ENCODE measurements around the gene ATP6V0C. TPM values are rescaled to one million over a fixed set of nuclear protein-coding genes. Genes with fewer than 3 reads are reported as not detected.

The ATP6V0C gene
- total and polyA plus RNA-seq, 7 donors, result 116 to 241 (median 177) TPM

DNA sequence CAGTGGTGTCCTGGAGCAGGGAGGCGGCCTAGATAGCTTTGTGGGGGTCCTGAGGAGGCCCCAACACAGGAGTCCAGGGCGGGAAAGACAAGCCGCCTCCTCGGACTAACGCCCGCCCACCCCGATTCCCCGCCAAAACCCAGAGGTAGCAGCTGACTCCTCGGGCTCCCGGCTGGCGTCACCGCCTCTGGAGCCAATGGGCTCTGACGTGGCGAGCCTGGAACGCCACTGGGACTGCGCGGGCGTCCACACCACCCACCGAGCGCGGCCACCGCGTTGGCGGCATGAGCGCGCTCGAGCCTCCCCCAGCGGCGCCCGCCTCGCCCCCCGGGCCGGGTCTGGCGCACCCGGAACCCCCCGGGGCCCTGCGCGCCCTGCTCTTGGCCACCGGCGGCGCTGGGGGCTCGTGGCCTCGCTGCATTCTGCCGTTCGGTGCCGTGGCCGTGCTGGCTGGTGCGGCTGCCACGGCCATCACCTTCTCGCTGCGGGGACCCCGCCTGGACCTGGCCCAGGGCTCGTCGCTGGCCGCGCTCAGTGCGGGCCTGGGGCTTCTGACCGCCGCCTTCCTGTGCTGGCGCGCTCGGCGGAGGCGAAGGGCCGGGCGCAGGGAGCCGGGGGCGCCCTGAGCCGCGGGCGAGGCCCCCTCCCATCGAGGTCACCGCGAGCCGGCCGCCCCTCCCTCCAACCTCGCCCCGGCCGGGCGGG lies 46.1 kb upstream of the ATP6V0C start:
- peak; percentile 71 to 85 (median 80) for ATAC-seq
- TF ChIP-seq, protein P1, sequence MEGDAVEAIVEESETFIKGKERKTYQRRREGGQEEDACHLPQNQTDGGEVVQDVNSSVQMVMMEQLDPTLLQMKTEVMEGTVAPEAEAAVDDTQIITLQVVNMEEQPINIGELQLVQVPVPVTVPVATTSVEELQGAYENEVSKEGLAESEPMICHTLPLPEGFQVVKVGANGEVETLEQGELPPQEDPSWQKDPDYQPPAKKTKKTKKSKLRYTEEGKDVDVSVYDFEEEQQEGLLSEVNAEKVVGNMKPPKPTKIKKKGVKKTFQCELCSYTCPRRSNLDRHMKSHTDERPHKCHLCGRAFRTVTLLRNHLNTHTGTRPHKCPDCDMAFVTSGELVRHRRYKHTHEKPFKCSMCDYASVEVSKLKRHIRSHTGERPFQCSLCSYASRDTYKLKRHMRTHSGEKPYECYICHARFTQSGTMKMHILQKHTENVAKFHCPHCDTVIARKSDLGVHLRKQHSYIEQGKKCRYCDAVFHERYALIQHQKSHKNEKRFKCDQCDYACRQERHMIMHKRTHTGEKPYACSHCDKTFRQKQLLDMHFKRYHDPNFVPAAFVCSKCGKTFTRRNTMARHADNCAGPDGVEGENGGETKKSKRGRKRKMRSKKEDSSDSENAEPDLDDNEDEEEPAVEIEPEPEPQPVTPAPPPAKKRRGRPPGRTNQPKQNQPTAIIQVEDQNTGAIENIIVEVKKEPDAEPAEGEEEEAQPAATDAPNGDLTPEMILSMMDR (IDR thresholded peaks at IDR 0.05), result peak; percentile 9
- DNase-seq, result peak; percentile 86 to 89
- no peak overlapping the region for H3K27ac ChIP-seq
- no peaks in the 10 kb centered on the region for H3K36me3 ChIP-seq (ENCODE audit: insufficient read depth in 1 of 2, low read depth in 1 of 2)
- no peaks in the 10 kb centered on the region for H3K9me3 ChIP-seq
- H3K4me1 ChIP-seq, result peaks cover 26% of the 10 kb centered on the region
- H3K27me3 ChIP-seq (ENCODE audit: insufficient read depth in 3 of 3, low read length in 2 of 3), result peaks cover 0 to 41% (median 3%) of the 10 kb centered on the region in 3 donors
- peak overlapping the region; percentile 75 for H3K4me3 ChIP-seq
- intact Hi-C loops (cut with DNase I), result no loop called here
- 0 to 2% (median 1%) methylated on average over 46 to 80 of the region's 80 CpGs for WGBS, 3 donors

DNA sequence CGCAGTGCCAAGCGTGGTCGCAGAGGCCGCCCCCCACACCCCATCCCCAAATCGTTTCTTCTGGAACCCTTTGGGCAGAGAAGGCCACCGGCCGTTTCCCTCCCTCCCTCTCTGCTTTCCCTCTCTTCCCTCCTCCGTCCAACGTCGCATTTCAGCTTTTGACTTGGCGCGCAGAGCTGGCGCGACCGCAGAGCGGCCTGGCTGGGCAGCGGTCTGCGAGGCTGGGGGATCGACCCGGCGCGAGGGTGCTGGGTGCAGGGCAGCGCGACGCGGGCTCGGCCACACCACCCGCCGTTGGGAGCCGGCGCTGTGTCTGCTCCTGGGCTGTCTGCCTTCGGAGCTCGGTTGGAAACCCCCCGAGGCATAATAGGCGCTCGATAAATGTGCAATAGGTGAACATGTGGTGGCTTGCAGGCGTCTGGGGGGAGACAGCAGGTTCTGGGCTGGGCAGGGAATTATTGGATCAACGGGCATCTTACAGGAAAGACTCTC lies 45.5 kb upstream of the ATP6V0C start:
- DNase-seq (no peak), ATAC-seq (peak in 3 of 4 donors; percentile 12 to 26 (median 25))
- Histone ChIP-seq H3K4me3 (peak overlapping the region; percentile 75), H3K27me3 (ENCODE audit: insufficient read depth in 3 of 3, low read length in 2 of 3) (peaks cover 0 to 42% (median 3%) of the 10 kb centered on the region in 3 donors), H3K27ac (no peak overlapping the region), H3K9me3 (no peaks in the 10 kb centered on the region), H3K4me1 (peaks cover 26% of the 10 kb centered on the region), H3K36me3 (ENCODE audit: insufficient read depth in 1 of 2, low read depth in 1 of 2) (no peaks in the 10 kb centered on the region)
- intact Hi-C loops (cut with DNase I), result no loop called here
- 2 to 4% (median 3%) methylated on average over 33 to 38 of the region's 38 CpGs for WGBS, 3 donors
- TF ChIP-seq, protein P1 (IDR thresholded peaks at IDR 0.05), result no peak

DNA sequence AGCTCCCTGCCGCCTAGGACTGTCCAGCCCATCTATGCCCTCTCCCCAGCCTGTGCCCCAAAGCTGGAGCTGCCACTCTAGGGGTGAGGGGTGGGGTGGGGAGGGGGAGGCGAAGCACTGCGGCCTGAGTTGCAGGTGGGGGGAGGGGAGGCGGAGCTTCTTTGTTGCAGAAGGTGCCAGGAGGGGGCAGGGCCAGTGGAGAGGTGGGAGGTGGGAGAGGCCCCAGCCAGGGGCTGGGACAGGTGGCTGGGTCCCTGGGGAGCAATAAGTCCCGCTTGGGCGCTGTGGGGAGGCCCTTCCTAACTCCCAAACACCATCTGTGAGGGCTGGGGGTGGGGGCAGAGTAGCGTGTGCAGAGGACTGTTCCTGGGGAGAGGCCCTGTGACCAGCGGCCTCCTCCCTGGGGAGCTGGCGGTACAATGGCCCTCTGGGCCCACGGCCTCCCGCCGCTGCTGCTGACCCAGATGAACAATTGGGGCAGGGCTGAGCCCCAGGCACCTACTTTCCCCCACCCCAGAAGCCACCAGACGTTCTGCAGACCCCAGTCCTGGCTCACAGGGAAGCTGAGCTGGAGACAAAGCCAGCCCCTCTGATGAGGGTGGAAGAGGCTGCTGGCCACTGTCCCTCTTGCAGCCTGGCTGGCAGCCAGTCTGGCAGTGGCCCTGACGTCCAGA lies 44.9 kb upstream of the ATP6V0C start:
- no peaks in the 10 kb centered on the region for H3K36me3 ChIP-seq (ENCODE audit: insufficient read depth in 1 of 2, low read depth in 1 of 2)
- H3K27ac ChIP-seq, result no peak overlapping the region
- peak overlapping the region; percentile 75 for H3K4me3 ChIP-seq
- 5 to 12% (median 11%) methylated on average over 13 to 14 of the region's 14 CpGs for WGBS, 3 donors
- peaks cover 30% of the 10 kb centered on the region for H3K4me1 ChIP-seq
- DNase-seq (no peak), ATAC-seq (peak in 3 of 4 donors; percentile 14 to 21 (median 19))
- peaks cover 0 to 42% (median 3%) of the 10 kb centered on the region in 3 donors for H3K27me3 ChIP-seq (ENCODE audit: insufficient read depth in 3 of 3, low read length in 2 of 3)
- no peaks in the 10 kb centered on the region for H3K9me3 ChIP-seq
- intact Hi-C loops (cut with DNase I), result no loop called here
- TF ChIP-seq, protein P1 (IDR thresholded peaks at IDR 0.05), result no peak

DNA sequence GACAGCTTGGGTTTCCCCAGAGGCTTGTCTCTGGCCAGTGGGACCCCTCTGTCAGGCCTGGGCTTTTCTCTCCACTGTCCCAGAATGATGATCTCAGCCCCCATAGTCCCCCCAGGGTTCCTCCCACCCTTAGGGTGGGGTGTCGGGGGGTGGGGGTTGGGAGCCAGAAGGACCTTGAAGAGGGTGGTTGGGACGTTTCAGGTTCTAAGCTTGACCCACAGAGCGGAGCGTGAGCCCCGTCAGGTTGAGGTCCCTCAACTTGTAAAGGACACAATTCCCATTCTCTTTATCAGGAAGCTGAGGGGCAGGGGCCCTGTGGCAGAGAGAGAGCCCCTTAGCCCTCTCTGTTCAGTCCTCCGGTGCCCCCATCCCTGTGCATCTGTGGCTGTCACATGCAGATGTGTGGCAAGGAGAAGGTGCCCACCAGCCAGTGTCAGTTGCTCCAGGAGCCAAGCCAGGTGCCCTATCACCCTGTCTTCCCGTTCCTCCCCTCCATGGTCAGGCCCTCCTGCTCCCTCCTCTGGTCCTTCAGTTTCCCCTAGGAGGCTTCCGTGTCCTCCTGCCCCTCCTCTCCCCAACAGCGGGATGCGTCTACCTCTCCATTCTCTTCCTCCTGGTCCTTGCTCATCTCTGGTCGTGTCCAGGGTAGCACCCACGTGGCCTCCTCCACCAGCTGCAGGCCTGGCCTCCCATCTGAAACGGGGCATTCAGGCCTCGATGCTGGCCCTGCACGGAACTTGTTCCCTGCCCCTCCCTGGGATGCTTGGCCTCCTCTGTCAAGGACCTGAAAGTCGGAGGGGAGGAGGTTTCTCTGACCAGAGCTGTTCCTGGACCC lies 44.1 kb upstream of the ATP6V0C start:
- intact Hi-C loops (cut with DNase I), result no loop called here

More for the DNA sequence above, 44.1 kb upstream of the ATP6V0C start:
- H3K27me3 ChIP-seq (ENCODE audit: insufficient read depth in 3 of 3, low read length in 2 of 3), result peaks cover 0 to 42% (median 3%) of the 10 kb centered on the region in 3 donors
- WGBS, 3 donors, result 39 to 59% (median 40%) methylated on average over 16 of the region's 16 CpGs
- H3K36me3 ChIP-seq (ENCODE audit: insufficient read depth in 1 of 2, low read depth in 1 of 2), result no peaks in the 10 kb centered on the region
- TF ChIP-seq, protein P1 (IDR thresholded peaks at IDR 0.05), result no peak
- no peaks in the 10 kb centered on the region for H3K9me3 ChIP-seq
- H3K4me1 ChIP-seq, result peaks cover 30% of the 10 kb centered on the region
- no peak overlapping the region for H3K27ac ChIP-seq
- DNase-seq, result no peak
- peak overlapping the region; percentile 75 for H3K4me3 ChIP-seq
- ATAC-seq, result no peak
